ENCODE data around the gene ADCY2. TPM values are rescaled to one million over a fixed set of nuclear protein-coding genes. Genes with fewer than 3 reads are reported as not detected.

Gene ADCY2
- total RNA-seq, 1 experiment from 2014 or later, result not detected

- intact Hi-C loops (cut with micrococcal nuclease; ENCODE audit: unreplicated experiment), result no loop called here
- no peaks in the 10 kb centered on the region for H3K36me3 Mint-ChIP-seq (ENCODE audit: insufficient read depth, unreplicated experiment)
- no peak overlapping the region for H3K4me3 Mint-ChIP-seq (ENCODE audit: low read depth, unreplicated experiment)
- CTCF ChIA-PET, result no interaction called here
- TF ChIP-seq, protein P1, sequence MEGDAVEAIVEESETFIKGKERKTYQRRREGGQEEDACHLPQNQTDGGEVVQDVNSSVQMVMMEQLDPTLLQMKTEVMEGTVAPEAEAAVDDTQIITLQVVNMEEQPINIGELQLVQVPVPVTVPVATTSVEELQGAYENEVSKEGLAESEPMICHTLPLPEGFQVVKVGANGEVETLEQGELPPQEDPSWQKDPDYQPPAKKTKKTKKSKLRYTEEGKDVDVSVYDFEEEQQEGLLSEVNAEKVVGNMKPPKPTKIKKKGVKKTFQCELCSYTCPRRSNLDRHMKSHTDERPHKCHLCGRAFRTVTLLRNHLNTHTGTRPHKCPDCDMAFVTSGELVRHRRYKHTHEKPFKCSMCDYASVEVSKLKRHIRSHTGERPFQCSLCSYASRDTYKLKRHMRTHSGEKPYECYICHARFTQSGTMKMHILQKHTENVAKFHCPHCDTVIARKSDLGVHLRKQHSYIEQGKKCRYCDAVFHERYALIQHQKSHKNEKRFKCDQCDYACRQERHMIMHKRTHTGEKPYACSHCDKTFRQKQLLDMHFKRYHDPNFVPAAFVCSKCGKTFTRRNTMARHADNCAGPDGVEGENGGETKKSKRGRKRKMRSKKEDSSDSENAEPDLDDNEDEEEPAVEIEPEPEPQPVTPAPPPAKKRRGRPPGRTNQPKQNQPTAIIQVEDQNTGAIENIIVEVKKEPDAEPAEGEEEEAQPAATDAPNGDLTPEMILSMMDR (IDR thresholded peaks at IDR 0.05; ENCODE audit: unreplicated experiment), result no peak
- H3K9me3 Mint-ChIP-seq (ENCODE audit: low read depth, unreplicated experiment), result peaks cover 12% of the 10 kb centered on the region
- H3K27me3 Mint-ChIP-seq (ENCODE audit: unreplicated experiment), result no peaks in the 10 kb centered on the region
- no peak overlapping the region for H3K27ac Mint-ChIP-seq (ENCODE audit: unreplicated experiment)
- H3K4me1 Mint-ChIP-seq (ENCODE audit: low read depth, unreplicated experiment), result no peaks in the 10 kb centered on the region
- BruUV-seq (replicated peaks), result no TSS peak
- no peak for DNase-seq
Observed at GRCh38 chr5:7478459-7478858, 82.5 kb downstream of the ADCY2 start.

- intact Hi-C loops (cut with micrococcal nuclease; ENCODE audit: unreplicated experiment), result no loop called here
- CTCF ChIA-PET, result no interaction called here
- no peaks in the 10 kb centered on the region for H3K27me3 Mint-ChIP-seq (ENCODE audit: unreplicated experiment)
- no peaks in the 10 kb centered on the region for H3K4me1 Mint-ChIP-seq (ENCODE audit: low read depth, unreplicated experiment)
- H3K4me3 Mint-ChIP-seq (ENCODE audit: low read depth, unreplicated experiment), result no peak overlapping the region
- TF ChIP-seq, protein P1 (IDR thresholded peaks at IDR 0.05; ENCODE audit: unreplicated experiment), result no peak
- no peaks in the 10 kb centered on the region for H3K36me3 Mint-ChIP-seq (ENCODE audit: insufficient read depth, unreplicated experiment)
- BruUV-seq (replicated peaks), result no TSS peak
- DNase-seq, result no peak
- no peak overlapping the region for H3K27ac Mint-ChIP-seq (ENCODE audit: unreplicated experiment)
- H3K9me3 Mint-ChIP-seq (ENCODE audit: low read depth, unreplicated experiment), result peaks cover 16% of the 10 kb centered on the region
Observed at GRCh38 chr5:7488734-7489133, 92.8 kb downstream of the ADCY2 start.

DNA sequence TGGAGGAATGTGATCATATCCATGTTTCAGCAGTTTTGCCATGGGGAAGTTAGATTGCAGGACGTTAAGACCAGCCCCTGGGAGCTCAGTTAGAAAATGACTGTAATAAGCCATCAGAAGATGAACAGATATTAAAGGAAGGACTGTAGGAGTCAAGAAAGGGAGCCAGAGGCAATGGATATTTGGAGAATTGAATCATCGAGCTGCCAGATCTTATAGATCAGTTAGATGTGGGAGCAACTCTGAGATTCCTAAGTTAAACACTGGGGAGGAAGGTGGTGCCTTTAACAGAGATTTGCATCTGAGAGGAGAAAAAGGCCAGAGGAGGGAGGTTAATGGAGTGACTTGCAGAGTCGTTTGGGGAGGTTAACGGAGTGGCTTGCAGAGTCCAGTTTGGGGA lies 96.4 kb downstream of the ADCY2 start:
- H3K27ac Mint-ChIP-seq (ENCODE audit: unreplicated experiment), result no peak overlapping the region
- no peaks in the 10 kb centered on the region for H3K36me3 Mint-ChIP-seq (ENCODE audit: insufficient read depth, unreplicated experiment)
- H3K4me3 Mint-ChIP-seq (ENCODE audit: low read depth, unreplicated experiment), result no peak overlapping the region
- BruUV-seq (replicated peaks), result no TSS peak
- H3K4me1 Mint-ChIP-seq (ENCODE audit: low read depth, unreplicated experiment), result no peaks in the 10 kb centered on the region
- peaks cover 13% of the 10 kb centered on the region for H3K9me3 Mint-ChIP-seq (ENCODE audit: low read depth, unreplicated experiment)
- CTCF ChIA-PET, result no interaction called here
- intact Hi-C loops (cut with micrococcal nuclease; ENCODE audit: unreplicated experiment), result no loop called here
- no peaks in the 10 kb centered on the region for H3K27me3 Mint-ChIP-seq (ENCODE audit: unreplicated experiment)
- TF ChIP-seq, protein P1 (IDR thresholded peaks at IDR 0.05; ENCODE audit: unreplicated experiment), result no peak
- no peak for DNase-seq

DNA sequence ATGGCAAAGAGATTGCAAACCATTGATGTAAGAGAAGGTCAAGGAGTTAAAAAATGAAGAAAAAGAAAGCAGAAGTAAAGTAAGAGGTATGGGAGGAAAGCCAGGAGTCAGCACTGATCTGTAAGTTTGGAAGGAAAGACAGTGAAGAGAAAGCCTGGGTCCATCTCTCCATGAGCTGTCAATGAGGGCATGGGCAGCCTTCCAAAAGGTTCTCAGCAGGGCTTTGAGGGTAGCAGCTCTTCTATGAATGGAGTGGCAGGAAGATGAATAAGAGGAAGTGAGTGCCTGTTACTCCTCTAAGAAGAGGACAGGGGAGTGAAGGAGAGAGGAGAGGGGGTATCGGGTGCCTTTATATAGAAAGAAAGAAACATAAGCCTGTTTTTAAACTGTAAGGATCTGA lies 97.1 kb downstream of the ADCY2 start:
- BruUV-seq (replicated peaks), result no TSS peak
- intact Hi-C loops (cut with micrococcal nuclease; ENCODE audit: unreplicated experiment), result no loop called here
- H3K4me3 Mint-ChIP-seq (ENCODE audit: low read depth, unreplicated experiment), result no peak overlapping the region
- H3K27ac Mint-ChIP-seq (ENCODE audit: unreplicated experiment), result no peak overlapping the region
- peaks cover 12% of the 10 kb centered on the region for H3K9me3 Mint-ChIP-seq (ENCODE audit: low read depth, unreplicated experiment)
- H3K36me3 Mint-ChIP-seq (ENCODE audit: insufficient read depth, unreplicated experiment), result no peaks in the 10 kb centered on the region
- no peaks in the 10 kb centered on the region for H3K4me1 Mint-ChIP-seq (ENCODE audit: low read depth, unreplicated experiment)
- CTCF ChIA-PET, result no interaction called here
- TF ChIP-seq, protein P1 (IDR thresholded peaks at IDR 0.05; ENCODE audit: unreplicated experiment), result no peak
- DNase-seq, result no peak
- H3K27me3 Mint-ChIP-seq (ENCODE audit: unreplicated experiment), result no peaks in the 10 kb centered on the region

DNA sequence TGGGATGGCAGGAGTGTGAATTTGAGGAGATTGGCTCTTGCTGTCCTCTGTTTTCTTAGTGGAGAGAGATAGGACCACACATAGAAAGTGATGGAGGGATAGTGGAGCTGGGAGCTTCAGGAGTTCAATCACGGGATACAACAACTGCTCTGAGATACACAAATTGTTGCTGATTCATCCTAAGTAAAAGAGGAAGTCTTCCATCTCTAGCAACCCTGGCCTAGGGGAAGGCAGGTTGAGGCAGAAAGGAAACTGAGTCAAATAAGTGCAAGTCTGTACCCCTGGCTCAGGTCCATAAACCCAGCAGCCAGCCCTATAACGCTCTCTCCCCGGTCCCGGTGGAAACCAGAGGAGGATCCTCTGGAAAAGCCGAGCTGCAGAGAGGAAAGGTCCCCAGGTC lies 97.7 kb downstream of the ADCY2 start:
- intact Hi-C loops (cut with micrococcal nuclease; ENCODE audit: unreplicated experiment), result no loop called here
- CTCF ChIA-PET, result no interaction called here
- no peaks in the 10 kb centered on the region for H3K27me3 Mint-ChIP-seq (ENCODE audit: unreplicated experiment)

More for the DNA sequence above, 97.7 kb downstream of the ADCY2 start:
- DNase-seq, result no peak
- H3K4me1 Mint-ChIP-seq (ENCODE audit: low read depth, unreplicated experiment), result no peaks in the 10 kb centered on the region
- no peaks in the 10 kb centered on the region for H3K36me3 Mint-ChIP-seq (ENCODE audit: insufficient read depth, unreplicated experiment)
- BruUV-seq (replicated peaks), result no TSS peak
- no peak overlapping the region for H3K4me3 Mint-ChIP-seq (ENCODE audit: low read depth, unreplicated experiment)
- TF ChIP-seq, protein P1 (IDR thresholded peaks at IDR 0.05; ENCODE audit: unreplicated experiment), result no peak
- peaks cover 8% of the 10 kb centered on the region for H3K9me3 Mint-ChIP-seq (ENCODE audit: low read depth, unreplicated experiment)
- no peak overlapping the region for H3K27ac Mint-ChIP-seq (ENCODE audit: unreplicated experiment)
